Measurements from ENCODE around the gene KPNA1.
"Not testable (repeated sequence)": the region's sequence is repeated elsewhere in the genome, so short reads cannot be mapped to it uniquely, and the experiment has no call there.

KPNA1 gene

DNA sequence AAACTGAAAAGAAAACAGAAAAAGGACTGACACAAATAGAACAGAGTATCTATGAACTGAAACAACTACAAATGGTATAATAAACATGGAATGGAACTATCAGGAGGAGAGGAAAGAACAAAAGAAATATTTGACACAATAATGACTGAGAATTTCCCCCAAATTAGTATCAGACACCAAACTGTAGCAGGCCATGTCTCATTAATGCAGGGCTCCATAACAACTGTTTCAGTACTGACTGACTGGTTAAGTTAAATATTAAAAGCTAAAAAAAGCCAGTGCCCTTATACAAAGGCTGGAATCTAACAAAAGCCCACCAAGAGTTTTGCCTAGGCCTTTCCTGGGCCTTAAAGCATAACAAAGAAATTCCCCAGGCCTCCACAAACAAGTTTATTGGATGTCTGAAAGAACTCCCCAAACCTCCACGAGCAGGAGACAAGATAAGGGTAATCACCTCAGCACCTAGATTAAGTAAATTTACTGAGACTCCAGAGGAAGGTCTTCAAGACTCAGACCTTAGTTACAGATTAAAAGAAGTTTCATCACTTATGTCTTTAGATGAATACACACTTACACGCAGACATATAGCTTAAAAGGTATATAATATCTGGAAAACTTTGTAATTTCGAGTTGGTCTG, 45.7 kb downstream of the KPNA1 start:
- no peak for DNase-seq

DNA sequence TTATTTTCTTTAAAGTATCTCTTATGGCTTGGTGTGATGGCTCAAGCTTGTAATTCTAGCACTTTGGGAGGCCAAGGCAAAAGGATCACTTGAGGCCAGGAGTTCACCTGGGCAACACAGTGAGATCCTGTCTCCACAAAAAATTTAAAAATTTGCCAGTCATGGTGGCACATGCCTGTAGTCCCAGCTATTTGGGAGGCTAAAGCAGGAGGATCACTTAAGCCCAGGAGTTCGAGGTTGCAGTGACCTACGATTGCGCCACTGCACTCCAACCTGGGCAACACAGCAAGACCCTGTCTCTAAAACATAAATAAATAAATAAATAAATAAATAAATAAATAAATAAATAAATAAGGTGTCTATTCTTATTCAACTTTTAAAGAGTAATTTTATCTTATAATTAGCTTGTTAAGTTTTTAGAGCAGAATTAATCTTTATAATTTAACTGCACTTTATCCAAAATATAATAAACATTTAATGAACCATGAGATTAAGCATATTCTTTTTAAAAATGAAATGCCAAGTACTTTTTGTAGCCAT, 48.0 kb downstream of the KPNA1 start:
- no peak for DNase-seq

DNA sequence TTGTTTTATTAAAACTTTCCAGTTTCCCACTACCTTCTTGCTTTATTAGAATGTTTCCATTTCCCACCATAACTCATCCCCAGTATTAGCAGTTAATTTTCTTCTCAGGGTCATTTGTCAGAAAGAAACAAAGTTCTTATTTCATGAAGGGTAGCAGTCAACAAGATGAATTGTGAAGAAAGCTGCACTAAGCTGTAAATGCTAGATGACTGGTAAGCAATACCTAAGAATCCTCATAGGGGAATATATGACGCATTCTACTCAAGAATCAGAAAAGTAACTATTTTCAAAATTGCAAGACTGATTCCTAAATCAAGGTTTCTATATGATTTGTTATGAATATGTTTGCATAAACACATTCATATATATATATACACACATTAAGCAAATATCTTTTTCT, 50.1 kb downstream of the KPNA1 start:
- no peak for DNase-seq

DNA sequence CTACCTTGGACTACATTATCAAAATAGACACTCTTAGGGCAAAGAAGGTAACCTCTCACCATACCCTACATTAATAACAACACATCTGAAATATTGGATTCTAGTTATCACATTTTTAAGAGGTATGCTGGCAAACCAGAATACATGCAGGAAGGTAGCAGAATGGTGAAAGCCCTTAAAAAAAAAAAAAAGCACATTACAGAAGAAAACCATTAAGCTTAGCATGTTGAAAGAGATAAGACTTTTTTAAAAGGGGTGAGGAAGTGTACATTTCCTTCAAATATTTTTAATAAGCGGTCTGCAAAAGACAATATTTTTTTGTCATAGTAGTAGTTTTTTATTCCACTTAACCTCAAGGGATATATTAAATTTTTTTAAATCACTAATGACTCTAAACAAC, 52.3 kb downstream of the KPNA1 start:
- DNase-seq, result no peak

DNA sequence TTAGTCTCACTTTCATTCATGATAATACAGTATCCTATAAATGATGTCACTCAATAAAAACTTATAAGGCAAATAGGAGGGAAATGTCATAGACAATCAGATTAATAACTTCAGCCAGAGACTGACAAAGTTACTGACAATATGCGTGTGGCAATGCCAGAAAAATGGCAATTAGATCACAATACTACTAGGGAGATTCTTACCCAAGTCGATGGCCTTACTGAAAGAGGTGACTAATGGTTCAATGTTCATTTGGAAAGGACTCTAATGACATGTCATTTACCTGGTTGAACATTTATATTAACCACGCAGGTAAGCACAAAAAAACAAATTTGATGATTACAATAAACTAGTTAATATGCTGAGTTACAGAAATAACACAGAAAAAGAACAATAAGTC, 52.9 kb downstream of the KPNA1 start:
- no peak for DNase-seq

DNA sequence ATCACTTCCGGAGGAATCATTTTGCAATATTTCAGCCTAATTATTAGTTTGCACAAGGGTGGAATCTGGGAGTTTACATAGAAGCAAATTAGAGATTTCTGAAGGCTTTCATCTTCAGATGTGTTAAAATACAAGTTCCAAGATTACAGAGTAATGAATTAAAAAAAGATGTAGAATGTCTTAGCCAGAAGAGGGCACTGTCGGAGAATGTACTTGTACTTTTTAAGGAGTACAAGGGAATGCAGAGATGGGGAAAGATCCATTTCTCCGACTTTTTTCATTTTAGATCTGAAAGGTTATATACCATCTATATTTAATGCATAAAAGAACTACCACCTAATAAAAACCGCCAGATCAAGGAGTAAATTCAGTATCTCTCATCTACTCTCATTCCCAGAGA, 55.7 kb downstream of the KPNA1 start:
- no peak for DNase-seq

DNA sequence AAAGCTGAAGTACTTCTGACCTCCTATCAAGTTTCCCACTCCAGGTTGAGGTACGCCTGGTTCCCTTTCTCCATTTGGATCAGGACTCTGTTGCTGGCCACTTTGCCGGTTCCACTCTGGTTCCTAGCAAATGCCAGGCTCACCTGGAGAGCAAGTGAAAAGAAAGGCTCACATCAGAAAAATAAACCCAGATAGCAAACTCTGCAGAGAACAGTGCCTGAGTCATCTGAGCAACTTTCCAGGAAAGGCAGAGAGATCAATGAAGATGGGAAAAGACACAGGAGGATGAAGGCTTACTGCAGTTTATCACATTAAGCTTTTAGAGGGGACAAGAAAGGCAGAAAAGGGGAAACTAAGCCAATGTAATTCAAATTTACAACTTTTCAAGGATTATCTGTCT, 57.0 kb downstream of the KPNA1 start:
- no peak for DNase-seq

DNA sequence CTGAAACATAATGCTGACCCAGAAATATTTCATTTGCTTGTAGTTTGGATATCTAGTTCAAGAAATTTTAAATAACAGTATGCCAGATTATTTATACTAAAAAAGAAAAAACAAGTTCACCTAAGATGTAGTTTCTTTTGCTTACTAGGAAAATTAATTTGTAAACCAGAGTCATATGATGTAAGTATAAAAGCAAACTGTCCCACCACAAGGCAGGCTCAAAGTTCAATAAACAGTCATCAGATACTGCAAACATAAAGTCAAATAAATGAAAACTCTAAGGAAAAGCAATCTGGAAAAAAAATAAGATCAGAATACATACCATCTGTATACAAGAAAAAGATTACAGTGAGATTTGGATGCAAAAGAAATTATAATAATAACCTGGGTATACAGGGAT, 58.7 kb downstream of the KPNA1 start:
- DNase-seq, result no peak

- no peak for DNase-seq
These were observed 63.4 kb downstream of the KPNA1 start for GRCh38 chr3:122451371-122451770.

DNA sequence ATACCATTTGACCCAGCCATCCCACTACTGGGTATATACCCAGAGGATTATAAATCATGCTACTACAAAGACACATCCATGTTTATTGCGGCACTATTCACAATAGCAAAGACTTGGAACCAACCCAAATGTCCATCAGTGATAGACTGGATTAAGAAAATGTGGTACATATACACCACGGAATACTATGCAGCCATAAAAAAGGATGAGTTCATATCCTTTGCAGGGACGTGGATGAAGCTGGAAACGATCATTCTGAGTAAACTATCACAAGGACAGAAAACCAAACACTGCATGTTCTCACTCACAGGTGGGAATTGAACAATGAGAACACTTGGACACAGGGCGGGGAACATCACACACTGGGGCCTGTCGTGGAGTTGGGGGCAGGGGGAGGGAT, 66.5 kb downstream of the KPNA1 start:
- not testable (repeated sequence) for DNase-seq

DNA sequence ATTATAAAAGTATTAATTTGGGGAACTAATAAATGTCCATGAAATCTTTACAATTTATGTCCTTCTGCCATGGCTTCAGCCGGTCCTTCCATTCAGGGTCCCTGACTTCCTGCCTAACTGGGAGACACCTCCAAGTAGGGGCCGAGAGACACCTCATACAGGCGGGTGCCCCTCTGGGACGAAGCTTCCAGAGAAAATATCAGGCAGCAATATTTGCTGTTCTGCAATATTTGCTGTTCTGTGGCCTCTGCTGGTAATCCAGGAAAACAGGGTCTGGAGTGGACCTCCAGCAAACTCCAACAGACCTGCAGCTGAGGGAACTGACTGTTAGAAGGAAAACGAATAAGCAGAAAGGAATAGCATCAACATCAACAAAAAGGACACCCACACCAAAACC, 70.2 kb downstream of the KPNA1 start:
- DNase-seq, result not testable (repeated sequence)

DNA sequence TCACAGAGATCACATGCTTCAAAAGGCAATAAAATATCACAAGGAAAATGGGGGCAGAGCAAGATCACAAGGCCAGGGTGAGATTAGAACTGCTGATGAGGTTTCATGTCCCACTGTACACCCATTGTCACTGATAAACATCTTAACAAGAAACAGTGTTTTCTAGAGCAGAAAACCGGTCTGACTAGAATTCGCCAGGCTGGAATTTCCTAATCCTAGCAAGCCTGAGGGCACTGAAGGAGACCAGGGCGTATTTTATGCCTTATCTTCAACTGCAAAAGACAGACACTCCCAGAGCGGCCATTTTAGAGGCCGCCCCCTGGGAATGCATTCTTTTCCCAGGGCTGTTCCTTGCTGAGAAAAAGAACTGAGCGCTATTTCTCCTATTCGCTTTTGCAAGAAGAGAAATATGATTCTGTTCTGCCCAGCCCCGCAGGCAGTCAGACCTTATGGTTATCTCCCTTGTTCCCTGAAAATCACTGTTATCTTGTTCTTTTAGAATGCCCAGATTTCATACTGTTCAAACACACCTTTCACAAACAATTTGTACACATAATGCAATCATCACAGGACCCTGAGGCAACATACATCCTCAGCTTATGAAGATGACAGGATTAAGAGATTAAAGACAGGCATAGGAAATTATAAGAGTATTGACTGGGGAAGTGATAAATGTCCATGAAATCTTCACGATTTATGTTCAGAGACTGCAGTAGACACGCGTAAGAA, 70.8 kb downstream of the KPNA1 start:
- DNase-seq, result peak; percentile 98

DNA sequence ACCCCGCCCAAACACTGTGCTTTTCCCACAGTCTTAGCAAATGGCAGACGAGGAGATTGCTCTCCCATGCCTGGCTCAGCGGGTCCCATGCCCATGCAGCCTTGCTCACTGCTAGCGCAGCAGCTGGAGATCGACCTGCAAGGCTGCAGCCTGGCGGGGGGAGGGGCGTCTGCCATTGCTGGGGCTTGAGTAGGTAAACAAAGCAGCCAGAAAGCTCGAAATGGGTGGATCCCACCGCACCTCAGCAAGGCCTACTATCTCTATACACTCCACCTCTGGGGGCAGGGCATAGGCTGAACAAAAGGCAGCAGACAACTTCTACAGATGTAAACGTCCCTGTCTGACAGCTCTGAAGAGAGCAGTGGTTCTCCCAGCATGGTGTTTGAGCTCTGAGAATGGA, 71.6 kb downstream of the KPNA1 start:
- peak; percentile 94 for DNase-seq

- DNase-seq, result no peak
These were observed 78.8 kb downstream of the KPNA1 start for GRCh38 chr3:122435950-122436349.

- no peak for DNase-seq
These were observed 84.4 kb downstream of the KPNA1 start for GRCh38 chr3:122430371-122430770.

DNA sequence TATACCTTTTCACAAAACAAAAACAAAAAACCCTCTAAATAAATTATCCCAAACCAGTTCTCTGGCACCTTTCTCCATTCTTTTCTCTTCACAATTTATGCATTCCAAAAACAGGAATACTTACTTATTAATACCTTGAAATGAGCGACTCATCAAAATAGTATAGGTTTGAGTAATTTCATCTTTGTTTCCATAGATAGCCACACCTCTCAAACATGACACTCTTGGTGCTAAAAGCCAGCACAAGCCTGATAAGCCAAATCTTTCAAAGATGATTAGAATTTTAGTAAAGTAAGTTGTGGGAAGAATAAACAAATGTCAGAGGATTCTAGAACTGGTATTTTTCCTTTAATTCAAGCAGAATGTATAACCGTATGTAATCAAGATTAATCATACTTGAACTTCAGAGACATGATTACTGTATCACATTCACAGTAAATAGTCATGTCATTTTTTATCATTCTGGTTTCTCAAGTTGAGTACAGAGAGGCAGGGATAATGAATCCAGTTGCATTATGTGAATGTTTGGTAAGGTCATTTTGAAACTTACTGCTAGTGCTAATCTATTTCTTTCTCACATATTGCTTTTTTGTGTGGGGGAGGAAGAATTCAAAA, 86.8 kb downstream of the KPNA1 start:
- no peak for DNase-seq

- DNase-seq, result no peak
These were observed 92.9 kb downstream of the KPNA1 start for GRCh38 chr3:122421836-122422235.

DNA sequence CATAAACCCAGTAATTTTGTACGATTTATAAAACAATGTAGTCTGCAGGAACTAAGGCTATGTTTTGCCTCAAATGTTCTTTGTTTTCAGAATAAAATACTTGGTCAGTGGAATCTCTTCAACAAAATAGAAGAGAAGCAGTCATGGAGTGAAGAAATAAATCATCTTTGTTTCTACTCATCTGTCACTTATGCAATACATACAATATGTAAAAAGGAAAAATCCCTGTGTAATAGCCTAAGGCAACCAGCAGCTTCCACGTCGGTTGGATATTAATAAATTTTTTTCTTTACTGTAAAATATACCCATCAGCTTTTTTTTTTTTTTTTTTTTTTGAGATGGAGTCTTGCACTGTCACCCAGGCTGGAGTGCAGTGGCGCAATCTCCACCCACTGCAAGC, 93.6 kb downstream of the KPNA1 start:
- no peak for DNase-seq

DNA sequence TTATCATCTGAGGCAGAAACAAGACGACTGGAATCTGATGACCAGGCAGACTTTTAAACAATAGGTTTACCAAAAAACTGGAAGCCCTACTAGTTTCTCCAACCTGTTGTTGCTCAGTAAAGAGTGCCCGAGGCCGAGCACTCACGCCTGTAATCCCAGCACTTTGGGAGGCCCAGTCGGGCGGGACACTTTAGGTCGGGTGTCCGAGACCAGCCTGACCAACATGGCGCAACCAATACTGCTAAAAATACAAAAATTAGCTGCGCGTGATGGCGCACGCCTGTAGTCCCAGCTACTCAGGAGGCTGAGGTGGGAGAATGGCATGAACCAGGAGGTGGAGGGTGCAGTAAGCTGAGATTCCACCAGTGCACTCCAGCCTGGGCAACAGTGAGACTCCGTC, 97.8 kb downstream of the KPNA1 start:
- peak; percentile 49 for DNase-seq

GRCh38 chr3:122415762-122416654, 98.7 kb downstream of the KPNA1 start, which contains the start of gene WDR5B:
WDR5B (minus strand) TSS chr3:122416062; CDS start chr3:122415528, 534 bp downstream.
- DNase-seq, result peak; percentile 99

DNA sequence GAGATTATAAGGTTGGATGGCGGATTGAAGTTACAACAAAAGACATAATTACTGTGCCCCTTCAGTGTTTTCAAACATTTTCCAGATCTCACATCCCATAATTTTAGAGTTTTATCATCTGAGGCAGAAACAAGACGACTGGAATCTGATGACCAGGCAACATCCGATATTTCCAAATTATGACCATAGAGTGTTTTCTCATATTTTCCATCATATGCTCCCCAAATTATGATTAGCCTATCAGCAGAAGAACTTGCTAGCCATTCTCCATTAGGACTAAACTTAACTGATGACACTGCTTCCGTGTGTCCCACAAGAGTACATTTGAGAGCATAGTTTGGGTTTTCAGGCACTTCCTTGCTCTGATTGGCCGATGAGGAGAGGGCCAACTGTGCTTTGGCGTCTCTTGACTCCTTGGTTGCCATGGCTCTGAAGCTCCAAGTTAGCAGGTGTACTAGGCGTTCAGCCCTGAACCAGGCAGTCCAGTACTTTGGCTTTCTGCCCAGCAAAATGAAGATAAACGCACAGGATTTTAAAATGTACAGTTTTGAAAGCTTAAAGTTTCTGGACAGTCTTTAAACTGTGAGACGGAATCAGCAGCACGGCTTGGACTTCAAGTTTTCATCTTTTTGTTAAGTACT, 99.5 kb downstream of the KPNA1 start:
- DNase-seq, result peak; percentile 67

- DNase-seq, result no peak
These were observed 100.3 kb downstream of the KPNA1 start for GRCh38 chr3:122414391-122414790.

Data from islet precursor cell (in vitro differentiated cells).